Renal cortical epithelial cell (primary cell): Measurements from ENCODE around the gene BMPR1A. TPM values are rescaled to one million over a fixed set of nuclear protein-coding genes. Genes with fewer than 3 reads are reported as not detected.
"Not testable (repeated sequence)": the region's sequence is repeated elsewhere in the genome, so short reads cannot be mapped to it uniquely, and the experiment has no call there.

Experiments used
- DNase-seq: peaks from one replicate; pipeline ENCODE4 v3.0.0-alpha.2; 2011; ENCODE audit warnings: low read depth
- total RNA-seq: library from RNA; depleted of rRNA; stranded (reverse); fragments of >200 nt; gene quantifications from 2 replicates; pipeline ENCODE4 v1.2.3, GENCODE V29; 2014

Gene BMPR1A
- total RNA-seq, 1 donor from 2014 or later, result 92.9 TPM

GRCh38 chr10:86880971-86881370 lies 124.6 kb downstream of the BMPR1A start:
- DNase-seq, result no peak

- DNase-seq, result peak; percentile 61
Measured at GRCh38 chr10:86888585-86889381, 132.4 kb downstream of the BMPR1A start.

DNA sequence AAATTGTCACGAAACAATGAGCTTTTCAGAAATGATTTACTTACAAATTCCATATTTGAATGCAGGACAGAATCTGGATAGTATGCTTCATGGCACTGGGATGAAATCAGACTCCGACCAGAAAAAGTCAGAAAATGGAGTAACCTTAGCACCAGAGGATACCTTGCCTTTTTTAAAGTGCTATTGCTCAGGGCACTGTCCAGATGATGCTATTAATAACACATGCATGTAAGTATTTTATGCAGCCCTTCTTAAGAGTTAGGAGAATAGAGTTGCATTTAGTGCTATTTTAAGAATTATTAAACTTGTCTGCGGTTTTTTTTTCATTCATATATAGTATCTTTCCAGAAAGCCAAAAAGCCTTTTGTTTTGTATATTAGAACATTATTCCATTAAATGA lies 133.6 kb downstream of the BMPR1A start:
- DNase-seq, result no peak

DNA sequence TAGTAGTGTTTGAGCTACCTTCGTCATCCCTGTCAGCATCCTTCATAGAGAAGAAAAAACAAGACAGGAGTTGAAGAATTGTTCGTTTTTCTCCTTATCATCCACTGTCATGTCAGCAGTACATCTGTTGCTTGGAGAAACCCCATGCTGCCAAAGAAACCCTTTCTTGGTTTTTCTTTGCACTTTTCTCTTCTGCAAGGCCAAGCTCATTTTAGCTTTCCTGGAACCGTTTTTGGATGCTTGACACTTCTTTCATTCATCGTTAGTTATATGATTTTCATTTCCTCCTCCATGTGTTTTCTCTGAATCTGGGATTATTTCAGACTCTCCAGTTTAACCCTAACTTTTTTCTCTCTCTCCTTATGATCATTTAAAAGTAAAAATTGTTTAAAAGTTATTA lies 142.1 kb downstream of the BMPR1A start:
- no peak for DNase-seq

- no peak for DNase-seq
Measured at GRCh38 chr10:86899132-86899531, 142.7 kb downstream of the BMPR1A start.

DNA sequence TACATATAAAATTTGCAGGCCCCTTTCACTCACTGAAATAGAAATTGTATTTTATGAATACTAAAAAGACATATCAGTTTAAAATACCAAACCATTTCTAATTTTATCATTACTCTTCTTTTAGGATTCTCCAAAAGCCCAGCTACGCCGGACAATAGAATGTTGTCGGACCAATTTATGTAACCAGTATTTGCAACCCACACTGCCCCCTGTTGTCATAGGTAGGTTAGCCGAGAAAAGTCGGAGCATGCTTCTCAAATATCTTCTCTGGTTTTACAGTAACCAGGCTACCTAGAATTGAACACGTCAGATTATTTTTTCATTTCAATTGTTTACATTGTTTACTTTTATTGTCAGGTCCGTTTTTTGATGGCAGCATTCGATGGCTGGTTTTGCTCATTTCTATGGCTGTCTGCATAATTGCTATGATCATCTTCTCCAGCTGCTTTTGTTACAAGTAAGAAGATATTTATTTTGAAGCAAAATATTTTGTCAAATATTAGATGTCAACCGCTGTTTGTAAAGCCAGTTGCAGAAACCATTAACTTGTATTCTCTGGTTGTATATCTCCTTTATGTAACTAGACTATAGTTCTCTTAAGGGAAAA lies 143.4 kb downstream of the BMPR1A start:
- peak; percentile 63 for DNase-seq

- DNase-seq, result no peak
Measured at GRCh38 chr10:86900955-86901354, 144.5 kb downstream of the BMPR1A start.

- DNase-seq, result no peak
Measured at GRCh38 chr10:86904600-86904999, 148.2 kb downstream of the BMPR1A start.

DNA sequence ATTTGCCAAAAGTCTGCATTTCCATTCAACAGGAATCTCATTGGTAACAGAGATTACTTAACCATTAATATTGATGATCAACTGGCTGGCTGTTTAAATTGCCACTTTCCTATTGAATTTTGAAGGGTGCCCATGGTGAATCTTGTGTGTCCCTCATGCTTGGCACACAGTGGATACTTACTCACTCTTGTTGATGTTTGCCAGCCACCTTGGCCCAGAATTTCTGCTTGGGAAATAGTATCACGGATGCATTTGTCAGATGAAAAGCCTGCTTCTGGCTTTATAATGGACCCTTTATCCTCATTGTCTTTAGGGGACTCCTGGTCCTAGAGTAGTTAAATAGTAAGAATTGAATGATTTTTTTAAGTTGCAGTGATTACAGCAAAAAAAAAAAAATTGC lies 149.0 kb downstream of the BMPR1A start:
- no peak for DNase-seq

DNA sequence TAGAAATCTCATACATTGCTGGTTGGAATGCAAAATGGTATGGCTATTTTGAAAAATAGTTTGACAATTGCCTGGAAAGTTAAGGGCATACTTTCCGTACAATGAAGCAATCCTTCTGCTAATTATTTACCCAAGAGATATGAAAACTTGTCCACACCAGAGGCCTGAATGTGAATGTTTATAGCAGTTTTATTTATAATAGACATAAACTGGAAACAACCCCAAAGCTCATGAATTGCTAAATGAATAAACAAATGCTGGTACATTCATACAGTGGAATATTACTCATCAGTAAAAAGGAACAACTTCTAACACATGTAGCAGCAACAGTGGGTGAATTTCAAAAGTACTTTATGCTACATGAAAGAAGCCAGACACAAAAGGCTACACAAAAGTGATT lies 158.3 kb downstream of the BMPR1A start:
- no peak for DNase-seq

DNA sequence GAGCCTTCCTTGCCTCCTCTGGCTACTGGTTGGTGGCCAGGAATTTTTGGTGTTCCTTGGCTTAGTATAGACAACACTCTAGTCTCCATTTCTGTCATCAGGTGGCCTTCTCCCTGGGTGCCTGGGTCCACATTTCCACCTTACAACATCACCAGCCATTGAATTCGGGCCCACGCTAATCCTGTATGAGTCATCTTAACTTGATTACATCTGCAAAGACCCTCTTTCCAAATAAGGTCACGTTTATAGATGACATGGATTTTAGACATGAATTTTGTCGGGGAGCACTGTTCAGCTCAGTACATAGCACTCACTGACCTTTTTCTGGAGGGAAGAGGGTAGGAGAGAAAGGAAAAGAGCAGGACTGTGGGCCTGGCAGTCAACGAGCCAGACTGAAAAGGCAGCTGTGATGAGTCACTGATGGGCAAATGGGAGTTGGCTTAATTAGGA lies 161.6 kb downstream of the BMPR1A start:
- no peak for DNase-seq

GRCh38 chr10:86922553-86922961 lies 166.1 kb downstream of the BMPR1A start:
- DNase-seq, result no peak

DNA sequence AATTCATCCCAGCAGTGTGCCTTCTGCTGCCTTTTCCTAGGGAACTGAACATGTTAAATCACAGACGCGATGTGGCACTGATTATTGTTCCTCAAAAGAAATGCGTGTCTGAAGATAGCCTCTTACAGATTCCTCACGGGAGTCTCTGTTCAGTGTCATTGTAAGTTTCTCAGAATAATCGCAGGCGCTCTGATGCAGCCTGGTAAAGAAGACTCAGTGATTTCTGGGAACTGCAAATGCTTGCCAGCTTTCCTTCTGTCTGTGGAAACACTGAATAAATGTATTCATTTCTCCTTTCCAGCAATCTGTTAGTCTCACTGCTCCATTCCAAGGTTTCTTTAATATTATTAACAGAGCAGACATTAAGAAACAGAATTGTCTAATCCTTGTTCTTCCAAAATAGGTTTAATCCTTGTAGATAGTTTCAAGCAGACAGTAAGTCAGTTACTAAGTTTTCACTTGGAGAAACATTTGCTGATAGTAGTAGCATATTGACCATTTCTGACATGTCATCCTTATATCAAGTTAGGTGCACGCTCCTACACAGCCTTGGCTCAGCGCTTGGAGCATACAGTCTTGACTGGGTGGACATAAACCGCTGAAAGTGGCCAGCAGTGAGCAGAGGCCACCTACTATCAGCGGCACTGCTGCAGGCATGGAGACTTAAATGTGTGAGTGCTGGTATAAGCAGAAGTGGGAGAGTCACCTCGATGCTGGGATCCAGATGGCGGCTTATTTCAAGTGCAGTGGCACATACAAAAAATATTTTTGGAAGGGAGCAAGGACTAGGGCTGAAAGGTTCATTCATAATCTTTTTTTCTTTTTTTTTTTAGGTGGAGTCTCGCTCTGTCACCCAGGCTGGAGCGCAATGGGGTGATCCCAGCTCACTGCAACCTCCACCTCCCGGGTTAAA lies 173.3 kb downstream of the BMPR1A start:
- no peak for DNase-seq

GRCh38 chr10:86931872-86932271 lies 175.5 kb downstream of the BMPR1A start:
- DNase-seq, result peak; percentile 54

- DNase-seq, result no peak
Measured at GRCh38 chr10:86932674-86933073, 176.3 kb downstream of the BMPR1A start.

- DNase-seq, result peak; percentile 35
Measured at GRCh38 chr10:86934162-86934711, 177.8 kb downstream of the BMPR1A start.

DNA sequence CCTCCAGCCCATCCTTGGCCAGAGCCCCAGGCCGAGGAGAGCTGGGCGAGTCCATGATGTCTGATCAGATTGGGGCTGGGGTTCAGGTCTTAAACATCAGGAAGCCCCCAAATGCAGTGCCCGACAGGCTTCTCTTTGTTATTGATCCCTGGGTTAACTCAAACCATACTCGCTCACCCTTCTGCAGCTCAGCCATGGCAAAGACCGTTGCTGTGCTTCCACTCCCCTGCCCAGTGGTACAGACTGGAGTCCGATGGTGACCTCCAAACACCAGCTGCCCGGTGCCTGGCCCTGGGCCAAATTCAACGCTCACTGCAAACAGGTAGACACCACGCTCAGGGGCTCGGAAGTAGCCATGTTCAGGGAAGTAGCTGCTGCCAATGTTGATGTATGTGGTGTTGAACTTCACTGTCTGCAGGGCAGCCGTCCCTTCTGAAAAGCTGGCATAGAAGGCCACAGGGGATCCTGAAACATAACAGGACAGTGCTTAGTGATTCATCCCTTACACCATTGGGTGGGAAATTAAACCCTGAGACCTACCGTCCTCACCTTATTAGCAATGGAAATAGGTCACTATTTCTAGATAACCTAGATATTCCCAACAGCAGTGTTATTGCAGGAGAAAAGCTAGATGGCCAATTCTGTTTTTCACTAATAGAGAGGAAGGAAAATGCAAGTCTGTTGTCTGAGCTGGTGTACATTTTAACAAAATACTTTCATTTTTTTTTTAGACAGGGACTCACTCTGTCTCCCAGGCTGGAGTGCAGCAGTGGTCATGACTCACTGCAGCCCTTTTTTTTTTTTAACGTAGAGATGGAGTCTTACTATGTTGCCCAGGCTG lies 180.5 kb downstream of the BMPR1A start:
- DNase-seq, result peak; percentile 35

- DNase-seq, result no peak
Measured at GRCh38 chr10:86937502-86938154, 181.2 kb downstream of the BMPR1A start.

DNA sequence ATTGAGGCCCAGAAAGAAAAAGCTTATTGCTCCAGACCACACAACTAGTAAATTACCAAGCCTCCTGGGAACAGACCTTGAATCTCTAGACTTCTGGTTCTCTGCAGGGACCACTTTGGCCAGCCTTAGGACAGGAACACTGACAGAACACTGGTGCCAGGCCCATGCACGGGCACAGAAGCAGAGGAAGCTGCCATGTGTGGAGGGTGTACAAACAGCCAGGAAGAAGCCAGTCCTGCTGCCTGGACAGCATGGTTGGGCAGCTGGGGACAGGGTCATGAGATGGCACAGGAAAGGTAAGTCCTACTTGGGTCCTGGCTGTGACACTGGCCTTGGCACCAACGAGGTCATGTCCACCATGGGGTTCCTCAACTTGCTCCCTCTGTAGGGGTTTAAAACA lies 181.8 kb downstream of the BMPR1A start:
- DNase-seq, result no peak

- DNase-seq, result not testable (repeated sequence)
Measured at GRCh38 chr10:86940076-86940475, 183.7 kb downstream of the BMPR1A start.

- no peak for DNase-seq
Measured at GRCh38 chr10:86940677-86941076, 184.3 kb downstream of the BMPR1A start.
